ENCODE measurements around the gene KCTD17.

Gene KCTD17

GRCh38 chr22:37021041-37021440 lies 30.5 kb upstream of the KCTD17 start:
- no peak for DNase-seq (ENCODE audit: low spot score)

- DNase-seq (ENCODE audit: low spot score): peak; percentile 78
Observed at GRCh38 chr22:37021710-37022482, 29.6 kb upstream of the KCTD17 start.

DNA sequence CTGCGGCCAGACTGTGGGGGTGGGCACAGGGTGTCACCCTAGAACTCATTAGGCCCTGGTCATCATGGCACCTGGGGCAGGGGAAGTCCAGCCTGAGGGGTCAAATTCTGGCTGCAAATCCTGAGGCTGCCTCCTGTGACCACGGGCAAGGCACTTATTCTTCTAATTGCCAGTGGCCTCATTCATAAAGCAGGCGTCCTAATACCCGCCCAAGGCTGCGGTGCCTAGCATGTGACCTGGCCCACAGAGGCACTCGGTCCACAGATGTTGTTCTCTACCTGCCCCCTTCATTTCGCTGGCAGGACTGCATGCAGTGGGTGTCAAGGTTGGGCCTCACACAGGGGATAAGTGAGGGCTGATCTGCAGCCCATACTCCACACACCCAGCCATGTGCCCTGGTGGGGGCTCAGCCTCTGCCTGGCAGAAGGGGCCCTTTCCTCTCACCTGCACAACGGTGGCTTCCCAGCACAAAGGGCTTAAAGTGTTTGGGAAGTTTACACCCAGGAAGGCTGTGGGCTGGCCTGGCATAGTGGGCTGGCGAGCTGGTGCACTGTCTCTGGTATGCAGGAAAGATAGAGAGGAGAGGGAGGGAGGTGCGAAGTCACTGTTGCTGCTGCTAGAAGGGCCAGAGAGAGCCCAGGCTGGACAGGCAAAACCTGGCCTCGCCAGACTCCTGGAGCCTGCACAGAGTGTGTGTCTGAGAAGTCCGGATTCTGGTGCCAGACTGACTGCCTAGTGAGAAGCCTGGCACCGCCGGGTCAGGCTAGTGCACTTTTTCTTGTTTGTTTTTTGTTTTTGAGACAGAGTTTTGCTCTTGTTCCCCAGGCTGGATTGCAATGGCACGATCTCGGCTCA lies 28.8 kb upstream of the KCTD17 start:
- no peak for DNase-seq (ENCODE audit: low spot score)

- no peak for DNase-seq (ENCODE audit: low spot score)
Observed at GRCh38 chr22:37023743-37024338, 27.7 kb upstream of the KCTD17 start.

DNA sequence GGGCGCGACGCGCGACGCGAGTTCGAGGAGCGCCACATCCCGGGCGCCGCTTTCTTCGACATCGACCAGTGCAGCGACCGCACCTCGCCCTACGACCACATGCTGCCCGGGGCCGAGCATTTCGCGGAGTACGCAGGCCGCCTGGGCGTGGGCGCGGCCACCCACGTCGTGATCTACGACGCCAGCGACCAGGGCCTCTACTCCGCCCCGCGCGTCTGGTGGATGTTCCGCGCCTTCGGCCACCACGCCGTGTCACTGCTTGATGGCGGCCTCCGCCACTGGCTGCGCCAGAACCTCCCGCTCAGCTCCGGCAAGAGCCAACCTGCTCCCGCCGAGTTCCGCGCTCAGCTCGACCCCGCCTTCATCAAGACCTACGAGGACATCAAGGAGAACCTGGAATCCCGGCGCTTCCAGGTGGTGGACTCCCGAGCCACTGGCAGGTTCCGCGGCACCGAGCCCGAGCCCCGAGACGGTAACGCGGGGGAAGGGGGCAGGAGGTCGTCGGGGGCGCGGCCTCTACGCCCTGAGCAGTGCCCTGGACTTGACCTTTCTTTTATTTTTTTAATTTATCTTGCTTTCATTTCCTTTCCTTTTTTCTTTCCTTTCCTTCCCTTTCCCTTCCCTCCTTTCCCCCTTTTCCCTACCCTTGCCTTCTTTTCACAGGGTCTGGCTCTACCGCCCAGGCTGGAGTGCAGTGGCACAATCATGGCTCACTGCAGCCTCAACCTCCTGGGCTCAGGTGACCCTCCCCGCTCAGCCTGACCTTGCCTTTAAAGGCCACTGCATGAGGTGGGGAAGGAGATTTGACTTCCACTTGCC lies 27.0 kb upstream of the KCTD17 start:
- no peak for DNase-seq (ENCODE audit: low spot score)

DNA sequence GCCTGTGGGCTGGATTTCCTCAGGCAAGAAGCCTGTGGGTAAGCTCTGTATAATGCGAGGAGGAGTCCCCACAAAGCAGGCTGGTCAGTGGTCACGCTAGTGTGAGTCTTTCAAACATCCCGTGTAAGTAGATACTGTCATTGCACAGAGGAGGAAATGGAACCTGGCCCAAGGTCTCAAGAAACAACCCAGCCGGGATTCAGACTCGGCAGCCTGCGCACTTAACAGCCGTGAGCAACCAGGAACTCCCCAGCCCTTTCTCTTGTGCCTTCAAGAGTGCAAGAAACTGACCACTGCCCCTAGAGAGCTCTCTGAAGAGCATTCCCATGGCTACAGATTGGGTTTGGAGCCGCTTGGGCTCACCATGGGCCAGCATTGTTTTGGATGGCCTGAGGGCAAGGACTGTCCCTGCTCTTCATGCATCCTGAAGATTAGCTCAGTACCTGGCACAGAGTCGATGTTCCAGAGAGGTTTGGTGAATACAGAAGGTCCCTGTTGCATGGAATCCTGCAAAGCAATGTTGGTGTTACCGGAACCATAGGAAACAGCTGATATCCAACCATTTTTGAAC lies 26.0 kb upstream of the KCTD17 start:
- no peak for DNase-seq (ENCODE audit: low spot score)

GRCh38 chr22:37026325-37026724 lies 25.2 kb upstream of the KCTD17 start:
- DNase-seq (ENCODE audit: low spot score): no peak

- no peak for DNase-seq (ENCODE audit: low spot score)
Observed at GRCh38 chr22:37027556-37027955, 24.0 kb upstream of the KCTD17 start.

- DNase-seq (ENCODE audit: low spot score): no peak
Observed at GRCh38 chr22:37028692-37029674, 22.6 kb upstream of the KCTD17 start.

GRCh38 chr22:37030560-37031281 lies 20.8 kb upstream of the KCTD17 start:
- DNase-seq (ENCODE audit: low spot score): no peak

GRCh38 chr22:37032134-37032534 lies 19.4 kb upstream of the KCTD17 start:
- DNase-seq (ENCODE audit: low spot score): no peak

GRCh38 chr22:37032535-37033460 lies 18.7 kb upstream of the KCTD17 start:
- no peak for DNase-seq (ENCODE audit: low spot score)

DNA sequence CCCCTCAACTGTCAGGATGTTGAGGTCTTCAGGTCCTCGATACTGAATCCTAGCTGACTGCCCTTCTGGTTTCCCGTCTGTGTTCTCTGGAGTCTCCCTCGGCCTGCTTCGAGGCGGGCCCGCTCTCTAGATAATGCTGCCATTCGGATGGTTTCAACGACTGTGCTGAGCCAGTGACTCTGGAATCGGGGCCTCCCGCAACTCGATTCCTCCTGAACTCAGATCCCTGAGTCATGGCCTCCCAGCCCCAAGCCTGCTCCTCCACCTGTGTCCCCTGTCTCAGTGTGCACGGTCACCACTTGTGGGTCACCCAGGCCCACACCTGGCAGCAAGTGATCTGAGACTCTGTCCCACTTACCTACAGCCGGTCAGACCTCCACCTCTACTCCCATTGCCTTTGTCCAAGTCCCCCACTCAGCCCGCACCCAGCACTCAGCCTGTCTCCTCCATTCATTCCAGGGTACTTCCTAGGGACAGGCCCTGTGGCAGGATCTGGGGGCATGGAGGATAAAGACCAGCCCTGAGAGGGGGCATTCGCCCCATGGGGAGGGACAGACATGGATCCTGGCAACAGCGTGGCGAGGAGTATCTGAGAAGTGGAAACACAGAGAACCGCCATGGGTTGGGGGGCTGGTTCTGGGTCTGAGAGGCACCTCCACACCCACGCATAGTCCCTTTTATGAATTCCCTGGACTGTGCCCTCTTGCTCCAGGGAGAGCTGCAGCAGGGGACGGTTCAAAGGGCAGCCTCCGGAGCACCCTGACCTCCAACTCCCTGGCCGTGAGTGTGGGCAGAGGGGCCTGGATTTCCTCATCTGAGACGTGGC lies 17.7 kb upstream of the KCTD17 start:
- DNase-seq (ENCODE audit: low spot score): no peak

DNA sequence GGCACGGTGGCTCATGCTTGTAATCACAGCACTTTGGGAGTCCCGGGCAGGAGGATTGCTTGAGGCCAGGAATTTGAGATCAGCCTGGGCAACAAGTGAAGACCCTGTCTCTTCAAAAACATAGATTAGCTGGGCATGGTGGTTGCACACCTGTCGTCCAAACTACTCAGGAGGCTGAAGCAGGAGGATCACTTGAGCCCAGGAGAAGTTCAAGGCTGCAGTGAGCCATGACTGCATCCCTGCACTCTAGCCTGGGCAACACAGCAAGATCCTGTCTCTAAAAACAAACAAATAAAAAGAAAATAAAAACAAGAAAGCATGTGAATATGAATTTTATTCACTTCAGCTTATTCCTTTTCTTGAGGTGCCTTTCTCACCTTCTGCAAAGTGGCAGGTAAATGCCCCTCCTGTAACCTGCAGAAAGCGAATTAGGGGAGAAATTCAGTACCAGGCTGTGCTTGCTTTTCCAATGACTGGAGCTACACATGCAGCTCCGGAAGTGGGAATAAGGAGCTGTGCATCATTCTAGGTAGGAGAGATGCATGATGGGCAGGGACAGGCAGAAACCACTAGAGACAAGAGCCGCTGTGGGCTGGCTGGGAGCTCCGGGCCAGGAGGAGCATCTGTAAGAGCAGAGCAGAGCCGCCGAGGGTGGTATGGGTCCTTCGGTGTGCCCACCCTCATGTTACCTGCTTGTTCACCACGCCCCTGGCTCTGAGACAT lies 14.7 kb upstream of the KCTD17 start:
- DNase-seq (ENCODE audit: low spot score): no peak

GRCh38 chr22:37037669-37038068 lies 13.9 kb upstream of the KCTD17 start:
- DNase-seq (ENCODE audit: low spot score): no peak

GRCh38 chr22:37039466-37039865 lies 12.1 kb upstream of the KCTD17 start:
- no peak for DNase-seq (ENCODE audit: low spot score)

DNA sequence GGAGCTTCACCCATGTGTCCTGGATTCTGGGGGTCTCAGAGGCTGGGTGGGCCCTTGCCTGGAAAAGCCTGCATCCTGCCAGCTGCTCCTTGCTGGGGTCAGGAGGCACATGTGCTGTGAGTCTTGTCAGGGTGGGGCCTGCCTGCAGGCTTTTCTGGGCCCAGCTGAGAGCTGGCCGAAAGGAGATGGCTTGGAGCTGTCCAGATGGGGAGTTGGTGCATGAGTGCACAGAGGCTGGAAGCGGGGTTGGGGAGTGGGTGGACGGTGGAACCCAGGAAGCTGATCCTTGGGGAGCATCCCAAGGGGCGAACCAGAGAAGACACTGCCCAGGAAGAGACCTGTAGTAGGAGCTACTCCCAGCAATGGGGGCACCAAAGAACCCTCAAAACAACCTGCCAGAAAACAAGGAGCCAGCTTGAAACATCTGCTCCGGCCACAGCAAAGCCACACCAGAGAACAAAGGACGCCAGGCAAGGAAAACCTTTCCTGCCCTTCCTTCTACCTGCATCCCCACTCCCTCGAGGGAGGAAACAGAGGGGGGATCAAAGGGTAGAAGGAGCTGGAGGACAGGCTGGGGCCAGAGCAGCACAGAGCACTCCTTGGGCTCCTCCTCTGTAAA lies 8.2 kb upstream of the KCTD17 start:
- no peak for DNase-seq (ENCODE audit: low spot score)
